Gastrocnemius medialis (tissue), 4 donors: Measurements from ENCODE around the gene DENND2D. TPM values are rescaled to one million over a fixed set of nuclear protein-coding genes. Genes with fewer than 3 reads are reported as not detected.

ENCODE experiments used
- ATAC-seq, 2 donors: fragments of 150-250 bp; one replicate each; pipeline ENCODE4 v1.9.1; 2016
- DNase-seq, 2 donors: peaks; one replicate each; pipeline ENCODE4 v3.0.0-alpha.2; 2019
- H3K27ac ChIP-seq, 4 donors: fragments of 200-600 bp; sonication (generic); 1 replicate in 1 of 4; 2 replicates in 3 of 4; pipeline ENCODE4 v1.5.1; 2016 to 2018; ENCODE audit warnings: mild to moderate bottlenecking in 2 of 4, moderate library complexity in 1 of 4
- H3K27me3 ChIP-seq, 3 donors: fragments of 200-600 bp; sonication (generic) in 2 of 3; 1 replicate in 1 of 3; 2 replicates in 2 of 3; pipeline versions ENCODE4 v1.5.1 to v1.6.0; 2016 to 2019; ENCODE audit warnings: mild to moderate bottlenecking in 1 of 3, moderate library complexity in 1 of 3
- H3K36me3 ChIP-seq, 2 donors: fragments of 200-600 bp; sonication (generic) in 1 of 2; one replicate each; pipeline ENCODE4 v1.5.1; 2017 to 2018
- H3K4me1 ChIP-seq, 2 donors: fragments of 200-600 bp; sonication (generic) in 1 of 2; one replicate each; pipeline ENCODE4 v1.5.1; 2016 to 2017; ENCODE audit warnings: mild to moderate bottlenecking in 2 of 2
- H3K4me3 ChIP-seq, 4 donors: fragments of 200-600 bp; sonication (generic) in 3 of 4; 1 replicate in 1 of 4; 2 replicates in 3 of 4; pipeline ENCODE4 v1.5.1; 2016 to 2019; ENCODE audit warnings: mild to moderate bottlenecking in 2 of 4
- H3K9me3 ChIP-seq, 3 donors: fragments of 200-600 bp; sonication (generic) in 2 of 3; 1 replicate in 1 of 3; 2 replicates in 2 of 3; pipeline ENCODE4 v1.5.1; 2016 to 2019
- CTCF ChIP-seq, 5 experiments: fragments of 450-650 bp in 3 of 5; fragments of 200-600 bp in 2 of 5; sonication (generic) in 2 of 5; IDR thresholded peaks in 4 of 5; conservative IDR thresholded peaks in 1 of 5; 1 replicate in 4 of 5; 2 replicates in 1 of 5; pipeline ENCODE4 v1.5.1; 2016 to 2019; ENCODE audit warnings: antibody characterized with exemption in 5 of 5, mild to moderate bottlenecking in 3 of 5, moderate library complexity in 3 of 5
- POLR2A ChIP-seq, 2 donors: fragments of 450-650 bp; IDR thresholded peaks; one replicate each; pipeline ENCODE4 v1.6.1; 2017; ENCODE audit warnings: antibody characterized with exemption in 2 of 2, mild to moderate bottlenecking in 2 of 2, moderate library complexity in 2 of 2
- in situ Hi-C, 4 donors: fragments of 200-750 bp; cut with MboI; loops; one replicate each; pipeline versions ENCODE4 v1.15.0 to v1.8.0; 2017; ENCODE audit warnings: low sequenced_read_pairs in 4 of 4
- intact Hi-C: fragments of 100-400 bp; cut with DNase I; formaldehyde crosslinking; loops from one replicate; pipeline ENCODE4 v1.15.1; 2023; ENCODE audit warnings: low total_unique reads
- total RNA-seq, 4 donors: library from RNA; depleted of rRNA; stranded (reverse); fragments of >200 nt; gene quantifications; one replicate each; pipeline versions ENCODE4 v1.1.0 to v1.2.3, GENCODE V29; 2016

DENND2D gene
- total RNA-seq, 4 donors from 2014 or later: 0.19 to 1.2 (median 0.88) TPM

GRCh38 chr1:111234866-111235265, 34.4 kb upstream of the DENND2D start:
- intact Hi-C loops: no loop called here
- Histone ChIP-seq H3K27ac (no peak overlapping the region), H3K4me3 (no peak overlapping the region), H3K9me3 (no peaks in the 10 kb centered on the region), H3K36me3 (no peaks in the 10 kb centered on the region), H3K4me1 (no peaks in the 10 kb centered on the region), H3K27me3 (no peaks in the 10 kb centered on the region)
- DNase-seq: no peak
- ATAC-seq: no peak
- no peak for TF ChIP-seq POLR2A (IDR thresholded peaks at IDR 0.05)
- no peak for TF ChIP-seq CTCF (IDR thresholded peaks at IDR 0.05 in 4 of 5, conservative IDR thresholded peaks at IDR 0.05 in 1 of 5)
- in situ Hi-C loops: no loop called here

GRCh38 chr1:111234258-111234657, 33.8 kb upstream of the DENND2D start:
- DNase-seq (no peak), ATAC-seq (no peak)
- in situ Hi-C loops (no loop called here), intact Hi-C loops (no loop called here)
- Histone ChIP-seq H3K36me3 (no peaks in the 10 kb centered on the region), H3K4me1 (no peaks in the 10 kb centered on the region), H3K4me3 (no peak overlapping the region), H3K9me3 (no peaks in the 10 kb centered on the region), H3K27me3 (no peaks in the 10 kb centered on the region), H3K27ac (no peak overlapping the region)
- TF ChIP-seq CTCF (IDR thresholded peaks at IDR 0.05 in 4 of 5, conservative IDR thresholded peaks at IDR 0.05 in 1 of 5) (no peak), POLR2A (IDR thresholded peaks at IDR 0.05) (no peak)

GRCh38 chr1:111232134-111232533, 31.7 kb upstream of the DENND2D start:
- H3K4me1 ChIP-seq: no peaks in the 10 kb centered on the region
- intact Hi-C loops: no loop called here
- DNase-seq (no peak), ATAC-seq (no peak)
- in situ Hi-C loops: no loop called here
- TF ChIP-seq POLR2A (IDR thresholded peaks at IDR 0.05): no peak
- TF ChIP-seq CTCF (IDR thresholded peaks at IDR 0.05 in 4 of 5, conservative IDR thresholded peaks at IDR 0.05 in 1 of 5): no peak
- no peaks in the 10 kb centered on the region for H3K36me3 ChIP-seq
- no peak overlapping the region for H3K4me3 ChIP-seq
- H3K27ac ChIP-seq: no peak overlapping the region
- no peaks in the 10 kb centered on the region for H3K27me3 ChIP-seq
- H3K9me3 ChIP-seq: no peaks in the 10 kb centered on the region

DNA sequence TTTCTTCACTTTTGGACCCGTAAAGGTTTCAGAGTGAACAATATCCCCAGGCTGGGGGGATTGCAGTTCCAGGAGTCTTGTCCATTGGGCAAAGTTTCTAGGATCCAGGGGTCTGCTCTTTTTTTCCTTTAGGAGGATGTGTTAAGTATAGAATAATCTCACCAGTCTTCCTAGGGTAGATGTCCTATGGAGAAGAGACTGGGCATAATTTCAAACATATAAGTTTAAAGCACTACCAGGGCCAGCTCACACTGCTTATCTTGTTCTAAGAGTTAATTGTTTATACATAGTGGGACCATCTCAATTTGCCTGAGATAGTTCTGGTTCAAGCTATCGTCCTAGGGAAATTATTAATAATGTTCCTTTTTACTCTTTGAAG, 28.3 kb upstream of the DENND2D start:
- no peaks in the 10 kb centered on the region for H3K4me1 ChIP-seq
- in situ Hi-C loops: loop anchor here (10.0 kb wide), 4 partner anchors 96 to 546 kb away; no protein-coding TSS in a partner anchor
- no peaks in the 10 kb centered on the region for H3K36me3 ChIP-seq
- intact Hi-C loops: no loop called here
- H3K4me3 ChIP-seq: no peak overlapping the region
- H3K27me3 ChIP-seq: no peaks in the 10 kb centered on the region
- ATAC-seq: no peak
- no peak for TF ChIP-seq CTCF (IDR thresholded peaks at IDR 0.05 in 4 of 5, conservative IDR thresholded peaks at IDR 0.05 in 1 of 5)
- no peak for TF ChIP-seq POLR2A (IDR thresholded peaks at IDR 0.05)
- H3K27ac ChIP-seq: no peak overlapping the region
- H3K9me3 ChIP-seq: no peaks in the 10 kb centered on the region
- no peak for DNase-seq
